GM23338 (cell line): ENCODE measurements around the gene TWF2.

ENCODE experiments used
- CREB1 ChIP-seq: fragments of 250-450 bp; sonication (Bioruptor Pico); IDR thresholded peaks from 2 replicates; pipeline ENCODE4 v1.5.0; 2020; ENCODE audit warnings: low read depth, mild to moderate bottlenecking, moderate library complexity
- CTCF ChIP-seq, 2 experiments: fragments of 200-600 bp in 1 of 2; sonication (generic) in 1 of 2; conservative IDR thresholded peaks; 2 replicates each; pipeline versions ENCODE4 v1.5.1 to v1.6.1; 2016 to 2017; ENCODE audit warnings: antibody characterized with exemption in 2 of 2, low read depth in 2 of 2, mild to moderate bottlenecking in 2 of 2, moderate library complexity in 1 of 2
- ETS1 ChIP-seq: IDR thresholded peaks from 2 replicates; pipeline ENCODE4 v1.6.1; 2016; ENCODE audit warnings: antibody characterized with exemption
- EZH2 ChIP-seq: fragments of 200-600 bp; sonication (generic); IDR thresholded peaks from one replicate; pipeline ENCODE4 v1.8.0; 2017; ENCODE audit warnings: antibody characterized with exemption, mild to moderate bottlenecking, low read depth; ENCODE audit not compliant: unreplicated experiment
- EZH2phosphoT487 ChIP-seq: fragments of 200-600 bp; sonication (generic); IDR thresholded peaks from one replicate; pipeline ENCODE4 v1.8.1; 2018; ENCODE audit warnings: antibody characterized with exemption; ENCODE audit not compliant: unreplicated experiment
- JUNB ChIP-seq: IDR thresholded peaks from one replicate; pipeline ENCODE4 v1.6.1; 2016; ENCODE audit warnings: antibody characterized with exemption; ENCODE audit not compliant: unreplicated experiment
- NANOG ChIP-seq: IDR thresholded peaks from 2 replicates; pipeline ENCODE4 v1.6.1; 2016; ENCODE audit warnings: antibody characterized with exemption, borderline replicate concordance
- POLR2AphosphoS5 ChIP-seq: IDR thresholded peaks from 2 replicates; pipeline ENCODE4 v1.6.1; 2016; ENCODE audit warnings: antibody characterized with exemption, low read depth
- REST ChIP-seq: IDR thresholded peaks from one replicate; pipeline ENCODE4 v1.6.1; 2018; ENCODE audit warnings: antibody characterized with exemption; ENCODE audit not compliant: unreplicated experiment
- STAT1 ChIP-seq: IDR thresholded peaks from one replicate; pipeline ENCODE4 v1.6.1; 2016; ENCODE audit warnings: antibody characterized with exemption; ENCODE audit not compliant: unreplicated experiment
- ZNF114 ChIP-seq: fragments of 250-450 bp; sonication (Bioruptor Pico); IDR thresholded peaks from 2 replicates; pipeline ENCODE4 v1.5.0; 2020; ENCODE audit warnings: mild to moderate bottlenecking, moderate library complexity
- ZNF331 ChIP-seq: fragments of 250-450 bp; sonication (Bioruptor Pico); IDR thresholded peaks from 2 replicates; pipeline ENCODE4 v1.5.0; 2020; ENCODE audit warnings: low read depth, mild to moderate bottlenecking, moderate library complexity
- ZNF462 ChIP-seq: fragments of 250-450 bp; sonication (Bioruptor Pico); IDR thresholded peaks from 2 replicates; pipeline ENCODE4 v1.5.0; 2020; ENCODE audit warnings: mild to moderate bottlenecking, moderate library complexity

DNA sequence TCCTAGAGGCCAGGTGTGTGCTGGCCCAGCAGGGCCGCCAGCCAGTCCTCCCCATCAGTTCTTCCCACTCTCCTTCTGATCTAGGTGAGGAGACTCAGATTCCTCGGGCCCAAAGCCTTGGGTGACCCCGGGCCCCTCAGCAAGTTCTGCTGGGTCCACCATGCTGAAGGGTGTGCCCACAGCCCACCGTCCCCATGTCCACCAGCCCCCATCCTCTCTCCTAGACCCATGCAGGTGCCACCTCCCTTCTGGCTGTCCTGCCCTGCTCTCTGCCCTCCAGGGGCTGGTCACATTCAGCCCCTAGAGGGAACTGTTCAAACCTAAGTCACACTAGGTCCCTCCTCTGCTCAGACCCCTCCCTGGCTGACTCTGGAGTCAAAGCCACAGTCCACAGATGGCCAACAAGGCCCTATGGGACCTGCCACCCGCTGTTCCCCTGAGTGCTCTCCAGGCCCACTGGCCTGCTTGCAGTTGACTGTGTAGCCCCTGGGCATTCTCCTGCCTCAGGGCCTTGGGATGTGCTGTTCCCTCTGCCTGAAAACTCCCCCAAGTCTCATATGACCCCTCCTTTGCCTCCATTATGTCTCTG is 12.6 kb downstream of the TWF2 start:
- TF ChIP-seq CTCF (conservative IDR thresholded peaks at IDR 0.05; ENCODE audit: low read depth in 2 of 2) (no peak), EZH2 (no peak), POLR2AphosphoS5 (no peak), CREB1 (CRISPR knock-in tag) (no peak), REST (no peak), ETS1 (no peak), EZH2phosphoT487 (no peak), JUNB (no peak), ZNF114 (no peak), ZNF462 (CRISPR knock-in tag) (no peak), STAT1 (no peak), ZNF331 (CRISPR knock-in tag) (no peak), NANOG (no peak)
